GM18519 (cell line): ENCODE results near the gene USP25.

ENCODE experiments used
- ATAC-seq: cut with Tn5 transposase; IDR thresholded peaks from one replicate; pipeline ENCODE4 v1.9.1; 2021; ENCODE audit warnings: mild to moderate bottlenecking, moderate library complexity; ENCODE audit not compliant: unreplicated experiment, low FRiP score

Gene USP25

GRCh38 chr21:15755125-15755524 lies 25.3 kb downstream of the USP25 start:
- ATAC-seq, result no peak

- ATAC-seq, result no peak
Observed at GRCh38 chr21:15759469-15759868, 29.7 kb downstream of the USP25 start.

- ATAC-seq, result no peak
Observed at GRCh38 chr21:15761507-15762100, 31.8 kb downstream of the USP25 start.

GRCh38 chr21:15763359-15763758 lies 33.6 kb downstream of the USP25 start:
- ATAC-seq, result no peak

- ATAC-seq, result no peak
Observed at GRCh38 chr21:15764878-15765277, 35.1 kb downstream of the USP25 start.

- no peak for ATAC-seq
Observed at GRCh38 chr21:15766952-15767603, 37.3 kb downstream of the USP25 start.

- no peak for ATAC-seq
Observed at GRCh38 chr21:15768045-15768601, 38.3 kb downstream of the USP25 start.

- ATAC-seq, result no peak
Observed at GRCh38 chr21:15768853-15769252, 39.1 kb downstream of the USP25 start.

GRCh38 chr21:15771311-15771710 lies 41.5 kb downstream of the USP25 start:
- ATAC-seq, result no peak

- ATAC-seq, result no peak
Observed at GRCh38 chr21:15772654-15773053, 42.9 kb downstream of the USP25 start.

GRCh38 chr21:15774590-15774989 lies 44.8 kb downstream of the USP25 start:
- no peak for ATAC-seq

GRCh38 chr21:15775291-15775690 lies 45.5 kb downstream of the USP25 start:
- ATAC-seq, result no peak

GRCh38 chr21:15775981-15776380 lies 46.2 kb downstream of the USP25 start:
- no peak for ATAC-seq

- no peak for ATAC-seq
Observed at GRCh38 chr21:15776818-15777217, 47.0 kb downstream of the USP25 start.

GRCh38 chr21:15781986-15782385 lies 52.2 kb downstream of the USP25 start:
- ATAC-seq, result no peak

- ATAC-seq, result no peak
Observed at GRCh38 chr21:15788847-15789523, 59.2 kb downstream of the USP25 start.

- ATAC-seq, result no peak
Observed at GRCh38 chr21:15793109-15793508, 63.3 kb downstream of the USP25 start.

- ATAC-seq, result no peak
Observed at GRCh38 chr21:15793550-15794235, 63.9 kb downstream of the USP25 start.

- ATAC-seq, result no peak
Observed at GRCh38 chr21:15794277-15794912, 64.6 kb downstream of the USP25 start.

- ATAC-seq, result no peak
Observed at GRCh38 chr21:15795533-15795932, 65.8 kb downstream of the USP25 start.
